Lower leg skin (tissue), 4 donors: Measurements from ENCODE around the gene AFF1. TPM values are rescaled to one million over a fixed set of nuclear protein-coding genes. Genes with fewer than 3 reads are reported as not detected.
"Not testable (repeated sequence)": the region's sequence is repeated elsewhere in the genome, so short reads cannot be mapped to it uniquely, and the experiment has no call there.

Source experiments
- DNase-seq, 2 donors: peaks; one replicate each; pipeline ENCODE4 v3.0.0-alpha.2; 2019; ENCODE audit warnings: low spot score in 2 of 2
- H3K4me3 ChIP-seq: fragments of 200-600 bp; sonication (generic); 2 replicates; pipeline ENCODE4 v1.5.1; 2017; ENCODE audit warnings: mild to moderate bottlenecking, low read depth; ENCODE audit not compliant: poor library complexity, severe bottlenecking
- CTCF ChIP-seq, 3 donors: fragments of 450-650 bp; IDR thresholded peaks; one replicate each; pipeline ENCODE4 v1.5.1; 2016; ENCODE audit warnings: antibody characterized with exemption in 3 of 3, mild to moderate bottlenecking in 3 of 3, moderate library complexity in 2 of 3
- POLR2A ChIP-seq, 2 donors: fragments of 450-650 bp; IDR thresholded peaks; one replicate each; pipeline ENCODE4 v1.6.1; 2016 to 2017; ENCODE audit warnings: antibody characterized with exemption in 2 of 2, mild to moderate bottlenecking in 1 of 2, moderate library complexity in 1 of 2
- WGBS, 2 donors: methylation state at CpG; one replicate each; pipeline ENCODE4 v1.1.5; 2018; 5-methylcytosine and 5-hydroxymethylcytosine counted together
- intact Hi-C: fragments of 100-400 bp; cut with DNase I; formaldehyde crosslinking; loops from one replicate; pipeline ENCODE4 v1.15.0; 2023; ENCODE audit warnings: low total_unique reads
- total RNA-seq, 4 donors: library from RNA; depleted of rRNA; stranded (reverse); fragments of >200 nt; gene quantifications; one replicate each; pipeline ENCODE4 v1.1.0, GENCODE V29; 2016

The AFF1 gene
- total RNA-seq, 4 donors from 2014 or later, result 58.1 to 107 (median 71.2) TPM

- DNase-seq, result peak in 1 of 2 donors; percentile 85
- no peak for TF ChIP-seq POLR2A (IDR thresholded peaks at IDR 0.05)
- no peak for TF ChIP-seq CTCF (IDR thresholded peaks at IDR 0.05)
- WGBS, 2 donors, result 18% methylated on average over 6 of the region's 6 CpGs
- intact Hi-C loops, result no loop called here
- no peak overlapping the region for H3K4me3 ChIP-seq
Measured at GRCh38 chr4:87078987-87079486, 144.2 kb downstream of the AFF1 start.

GRCh38 chr4:87079967-87080366, 145.2 kb downstream of the AFF1 start:
- intact Hi-C loops, result no loop called here
- 65 to 69% methylated on average over 2 of the region's 2 CpGs for WGBS, 2 donors
- no peak for TF ChIP-seq CTCF (IDR thresholded peaks at IDR 0.05)
- no peak overlapping the region for H3K4me3 ChIP-seq
- DNase-seq, result no peak

GRCh38 chr4:87080462-87080861, 145.7 kb downstream of the AFF1 start:
- 51 to 71% methylated on average over 3 of the region's 3 CpGs for WGBS, 2 donors
- H3K4me3 ChIP-seq, result no peak overlapping the region
- intact Hi-C loops, result no loop called here
- TF ChIP-seq POLR2A (IDR thresholded peaks at IDR 0.05), result no peak
- no peak for TF ChIP-seq CTCF (IDR thresholded peaks at IDR 0.05)
- no peak for DNase-seq

- H3K4me3 ChIP-seq, result no peak overlapping the region
- WGBS, 2 donors, result 17 to 18% methylated on average over 5 of the region's 5 CpGs
- TF ChIP-seq POLR2A (IDR thresholded peaks at IDR 0.05) (no peak), CTCF (IDR thresholded peaks at IDR 0.05) (no peak)
- DNase-seq, result no peak
- intact Hi-C loops, result no loop called here
Measured at GRCh38 chr4:87081826-87082225, 147.0 kb downstream of the AFF1 start.

- H3K4me3 ChIP-seq, DNase-seq, intact Hi-C loops: not testable (repeated sequence)
- WGBS, 2 donors, result 96% methylated on average over 11 of the region's 11 CpGs
Measured at GRCh38 chr4:87085732-87086131, 150.9 kb downstream of the AFF1 start.

- 96 to 97% methylated on average over 12 of the region's 12 CpGs for WGBS, 2 donors
- H3K4me3 ChIP-seq, result no peak overlapping the region
- DNase-seq, result no peak
- intact Hi-C loops, result no loop called here
- no peak for TF ChIP-seq POLR2A (IDR thresholded peaks at IDR 0.05)
- TF ChIP-seq CTCF (IDR thresholded peaks at IDR 0.05), result no peak
Measured at GRCh38 chr4:87086143-87086805, 151.5 kb downstream of the AFF1 start.
